ENCODE data around the gene SPATA24. TPM values are rescaled to one million over a fixed set of nuclear protein-coding genes. Genes with fewer than 3 reads are reported as not detected.

The SPATA24 gene, protein sequence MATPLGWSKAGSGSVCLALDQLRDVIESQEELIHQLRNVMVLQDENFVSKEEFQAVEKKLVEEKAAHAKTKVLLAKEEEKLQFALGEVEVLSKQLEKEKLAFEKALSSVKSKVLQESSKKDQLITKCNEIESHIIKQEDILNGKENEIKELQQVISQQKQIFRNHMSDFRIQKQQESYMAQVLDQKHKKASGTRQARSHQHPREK
- 1.4 and 3.1 TPM in 2 replicates for total RNA-seq (2014; rRNA removed)
- Bru-seq, nascent RNA = percentile 66 among the genes with signal in this experiment
- percentile 57 among the genes with signal in this experiment for BruChase-seq, experiment 1, labeled RNA remaining after a 6-hour chase
- BruChase-seq, experiment 2, labeled RNA remaining after a 2-hour chase = percentile 66 among the genes with signal in this experiment
- long read RNA-seq, partial matches to known transcripts = 0 of 2 reads
- long read RNA-seq, other reads (novel, unspliced or antisense) = 0 of 2 reads

DNA sequence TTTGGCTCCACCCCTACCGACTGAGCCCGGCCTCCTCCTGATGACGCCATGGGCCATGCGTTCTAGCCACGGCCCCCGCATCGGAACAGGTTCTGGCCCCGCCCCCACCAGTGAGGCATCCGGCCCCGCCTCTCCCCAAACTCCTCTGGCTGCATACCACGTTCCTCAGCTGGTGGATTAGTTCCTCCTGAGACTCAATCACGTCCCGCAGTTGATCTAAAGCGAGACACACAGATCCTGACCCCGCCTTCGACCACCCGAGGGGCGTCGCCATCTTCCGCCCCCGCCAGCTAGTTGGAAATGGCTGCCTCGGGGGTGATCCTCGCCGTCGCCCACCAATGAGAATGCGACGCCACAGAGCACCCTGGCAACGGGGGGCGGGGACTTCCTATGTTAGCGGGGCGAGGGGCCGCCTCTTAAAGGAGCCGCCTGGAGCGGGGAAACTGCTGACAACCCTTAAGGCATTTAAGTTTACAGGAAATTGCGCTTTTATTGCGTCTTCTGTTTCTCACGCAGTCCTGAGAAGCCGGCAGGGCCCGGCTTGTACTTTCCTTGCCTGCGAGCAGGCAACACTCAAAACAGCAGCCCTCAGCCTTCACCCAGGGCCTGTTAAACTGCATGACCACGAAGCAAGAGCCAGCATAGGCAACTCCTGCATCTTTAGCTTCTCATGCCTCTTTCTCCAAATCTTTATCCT is at the start of gene SPATA24:
Gene SPATA24 (minus strand): TSS at position 303 of the 697 bp plus-strand sequence. CDS start 29 bp downstream, at position 274.
- Histone ChIP-seq H3K4me3 (ENCODE audit: low read length) (peak within 1 kb of the TSS; percentile 68), H3K9me3 (ENCODE audit: low read length) (no peaks in the 10 kb centered on the region), H3K9me2 (replicated peaks; ENCODE audit: low read length) (no peaks in the 10 kb centered on the region), H3F3A (ENCODE audit: low read length, unreplicated experiment) (no peaks in the 10 kb centered on the region), H3K27ac (ENCODE audit: low read length) (peak within 1 kb of the TSS; percentile 90), H4K20me1 (ENCODE audit: low read length) (no peaks in the 10 kb centered on the region), H3K27me3 (ENCODE audit: low read length) (no peaks in the 10 kb centered on the region), H3K4me2 (ENCODE audit: low read length) (peak within 1 kb of the TSS; percentile 90), H3K4me1 (ENCODE audit: insufficient read depth, low read length) (peaks cover 10% of the 10 kb centered on the region), H2AFZ (ENCODE audit: low read length) (peak within 1 kb of the TSS; percentile 91), H3K79me2 (ENCODE audit: low read length) (no peaks in the 10 kb centered on the region), H3K9ac (ENCODE audit: low read length) (peak within 1 kb of the TSS; percentile 88), H3K36me3 (ENCODE audit: low read depth, low read length) (no peaks in the 10 kb centered on the region)
- peak; percentile 91 for DNase-seq
- TF ChIP-seq, protein P1, sequence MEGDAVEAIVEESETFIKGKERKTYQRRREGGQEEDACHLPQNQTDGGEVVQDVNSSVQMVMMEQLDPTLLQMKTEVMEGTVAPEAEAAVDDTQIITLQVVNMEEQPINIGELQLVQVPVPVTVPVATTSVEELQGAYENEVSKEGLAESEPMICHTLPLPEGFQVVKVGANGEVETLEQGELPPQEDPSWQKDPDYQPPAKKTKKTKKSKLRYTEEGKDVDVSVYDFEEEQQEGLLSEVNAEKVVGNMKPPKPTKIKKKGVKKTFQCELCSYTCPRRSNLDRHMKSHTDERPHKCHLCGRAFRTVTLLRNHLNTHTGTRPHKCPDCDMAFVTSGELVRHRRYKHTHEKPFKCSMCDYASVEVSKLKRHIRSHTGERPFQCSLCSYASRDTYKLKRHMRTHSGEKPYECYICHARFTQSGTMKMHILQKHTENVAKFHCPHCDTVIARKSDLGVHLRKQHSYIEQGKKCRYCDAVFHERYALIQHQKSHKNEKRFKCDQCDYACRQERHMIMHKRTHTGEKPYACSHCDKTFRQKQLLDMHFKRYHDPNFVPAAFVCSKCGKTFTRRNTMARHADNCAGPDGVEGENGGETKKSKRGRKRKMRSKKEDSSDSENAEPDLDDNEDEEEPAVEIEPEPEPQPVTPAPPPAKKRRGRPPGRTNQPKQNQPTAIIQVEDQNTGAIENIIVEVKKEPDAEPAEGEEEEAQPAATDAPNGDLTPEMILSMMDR (conservative IDR thresholded peaks at IDR 0.05; ENCODE audit: low read depth, low read length) = no peak
- intact Hi-C loops (cut with micrococcal nuclease) = no loop called here
- peak; percentile 95 for ATAC-seq
- ChIA-PET CTCF (no interaction called here), POLR2A (ENCODE audit: unreplicated experiment) (interaction anchor here (0.5 kb wide), 1 partner anchor 795 kb away, joined by 3 read pairs; no protein-coding TSS in a partner anchor)
- BruUV-seq (replicated peaks) = no TSS peak

DNA sequence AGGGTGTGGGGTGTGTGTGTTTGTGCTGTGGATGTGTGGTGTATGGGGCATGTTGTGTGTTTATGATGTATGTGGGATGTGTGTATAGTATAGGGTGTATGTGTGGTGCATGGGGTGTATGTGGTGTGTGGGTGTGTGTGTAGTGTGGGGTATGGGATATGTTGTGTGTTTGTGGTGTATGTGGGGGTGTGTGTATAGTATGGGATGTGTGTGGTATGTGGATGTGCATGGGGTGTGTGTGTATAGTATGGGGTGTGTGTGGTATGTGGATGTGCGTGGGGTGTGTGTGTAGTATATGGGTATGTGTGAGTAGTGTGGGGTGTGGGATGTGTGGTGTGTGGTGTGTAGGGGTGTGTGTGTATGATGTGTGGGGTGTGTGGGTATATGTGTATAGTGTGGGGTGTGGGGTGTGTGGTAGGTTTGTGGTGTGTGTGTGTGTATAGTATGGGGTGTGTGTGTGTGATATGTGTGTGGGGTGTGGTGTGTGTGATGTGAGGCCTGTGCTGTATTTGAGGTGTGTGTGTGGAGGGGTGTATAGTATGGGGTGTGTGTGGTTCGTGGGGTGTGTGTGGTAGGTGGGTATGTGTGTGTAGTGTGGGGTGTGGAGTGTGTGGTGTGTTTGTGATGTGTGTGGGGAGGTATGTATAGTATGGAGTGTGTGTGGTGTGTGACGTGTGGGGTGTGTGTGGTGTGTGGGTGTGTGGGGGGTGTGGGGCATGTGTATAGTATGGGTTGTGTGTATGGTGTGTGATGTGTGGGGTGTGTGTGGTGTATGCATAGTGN is 48.2 kb upstream of the SPATA24 start:
- no peaks in the 10 kb centered on the region for H3K27me3 ChIP-seq (ENCODE audit: low read length)
- TF ChIP-seq EZH2 (IDR thresholded peaks at IDR 0.05; ENCODE audit: low read length, unreplicated experiment) (no peak), EZH2phosphoT487 (IDR thresholded peaks at IDR 0.05; ENCODE audit: borderline replicate concordance, low read length) (no peak)
- TF ChIP-seq, protein P1 (conservative IDR thresholded peaks at IDR 0.05; ENCODE audit: low read depth, low read length) = no peak
- H3K4me2 ChIP-seq (ENCODE audit: low read length) = no peak overlapping the region
- intact Hi-C loops (cut with micrococcal nuclease) = no loop called here
- no peaks in the 10 kb centered on the region for H3K4me1 ChIP-seq (ENCODE audit: insufficient read depth, low read length)
- no peak overlapping the region for H3K4me3 ChIP-seq (ENCODE audit: low read length)
- H3K9me3 ChIP-seq (ENCODE audit: low read length) = no peaks in the 10 kb centered on the region
- no peak for DNase-seq
- no peak overlapping the region for H3K27ac ChIP-seq (ENCODE audit: low read length)
- no peak overlapping the region for H2AFZ ChIP-seq (ENCODE audit: low read length)
- H3K9ac ChIP-seq (ENCODE audit: low read length) = no peak overlapping the region
- no peaks in the 10 kb centered on the region for H3K79me2 ChIP-seq (ENCODE audit: low read length)
- ChIA-PET CTCF (no interaction called here), POLR2A (ENCODE audit: unreplicated experiment) (no interaction called here)
- no peaks in the 10 kb centered on the region for H4K20me1 ChIP-seq (ENCODE audit: low read length)
- ATAC-seq = no peak
- no peaks in the 10 kb centered on the region for H3F3A ChIP-seq (ENCODE audit: low read length, unreplicated experiment)
- BruUV-seq (replicated peaks) = no TSS peak
- H3K9me2 ChIP-seq (replicated peaks; ENCODE audit: low read length) = no peaks in the 10 kb centered on the region
- no peaks in the 10 kb centered on the region for H3K36me3 ChIP-seq (ENCODE audit: low read depth, low read length)
